Measurements from ENCODE around the gene MGAT3. TPM values are rescaled to one million over a fixed set of nuclear protein-coding genes. Genes with fewer than 3 reads are reported as not detected.

MGAT3 gene
- total RNA-seq, 4 donors from 2014 or later, result 0.26 to 11.8 (median 9.5) TPM; not detected in 1

- Histone ChIP-seq H3K27me3 (no peaks in the 10 kb centered on the region), H3K9me3 (no peaks in the 10 kb centered on the region), H3K4me3 (no peak overlapping the region), H3K27ac (no peak overlapping the region), H3K4me1 (peaks cover 5 to 9% of the 10 kb centered on the region in 2 donors), H3K36me3 (no peaks in the 10 kb centered on the region)
- no peak for DNase-seq
- intact Hi-C loops (cut with DNase I; ENCODE audit: low total_unique reads), result loop anchor here (10.0 kb wide), 1 partner anchor 341 kb away; no protein-coding TSS in a partner anchor
- no peak for TF ChIP-seq CTCF (IDR thresholded peaks at IDR 0.05)
- TF ChIP-seq POLR2A (IDR thresholded peaks at IDR 0.05), result no peak
Measured at GRCh38 chr22:39515266-39516050, 58.6 kb downstream of the MGAT3 start.

- intact Hi-C loops (cut with DNase I; ENCODE audit: low total_unique reads), result loop anchor here (10.0 kb wide), 1 partner anchor 343 kb away; no protein-coding TSS in a partner anchor
- TF ChIP-seq CTCF (IDR thresholded peaks at IDR 0.05) (no peak), POLR2A (IDR thresholded peaks at IDR 0.05) (no peak)
- H3K27me3 ChIP-seq, result no peaks in the 10 kb centered on the region
- H3K4me1 ChIP-seq, result peaks cover 5 to 19% of the 10 kb centered on the region in 2 donors
- H3K36me3 ChIP-seq, result no peaks in the 10 kb centered on the region
- H3K4me3 ChIP-seq, result no peak overlapping the region
- no peak overlapping the region for H3K27ac ChIP-seq
- no peaks in the 10 kb centered on the region for H3K9me3 ChIP-seq
- no peak for DNase-seq
Measured at GRCh38 chr22:39517470-39517869, 60.7 kb downstream of the MGAT3 start.

- H3K27me3 ChIP-seq, result no peaks in the 10 kb centered on the region
- TF ChIP-seq CTCF (IDR thresholded peaks at IDR 0.05), result no peak
- no peak for TF ChIP-seq POLR2A (IDR thresholded peaks at IDR 0.05)
- peaks cover 9 to 24% of the 10 kb centered on the region in 2 donors for H3K4me1 ChIP-seq
- intact Hi-C loops (cut with DNase I; ENCODE audit: low total_unique reads), result loop anchor here (10.0 kb wide), 1 partner anchor 343 kb away; no protein-coding TSS in a partner anchor
- no peaks in the 10 kb centered on the region for H3K36me3 ChIP-seq
- H3K4me3 ChIP-seq, result no peak overlapping the region
- peak overlapping the region in 1 of 2 donors; percentile 99 for H3K27ac ChIP-seq
- no peak for DNase-seq
- H3K9me3 ChIP-seq, result no peaks in the 10 kb centered on the region
Measured at GRCh38 chr22:39518144-39518786, 61.5 kb downstream of the MGAT3 start.

- Histone ChIP-seq H3K36me3 (no peaks in the 10 kb centered on the region), H3K27me3 (no peaks in the 10 kb centered on the region), H3K4me3 (peak overlapping the region; percentile 94 to 100), H3K27ac (peak overlapping the region; percentile 98 to 99), H3K4me1 (peaks cover 9 to 28% of the 10 kb centered on the region in 2 donors), H3K9me3 (no peaks in the 10 kb centered on the region)
- TF ChIP-seq POLR2A (IDR thresholded peaks at IDR 0.05), result no peak
- no peak for TF ChIP-seq CTCF (IDR thresholded peaks at IDR 0.05)
- intact Hi-C loops (cut with DNase I; ENCODE audit: low total_unique reads), result loop anchor here (10.0 kb wide), 1 partner anchor 344 kb away; no protein-coding TSS in a partner anchor
- no peak for DNase-seq
Measured at GRCh38 chr22:39518996-39519680, 62.3 kb downstream of the MGAT3 start.

Data from uterus (tissue), 4 donors.